Measurements from ENCODE around the gene GSTP1.

GRCh38 chr11:67632982-67633755 lies 49.6 kb downstream of the GSTP1 start:
- TF ChIP-seq EZH2 (IDR thresholded peaks at IDR 0.05), result no peak
- TF ChIP-seq POLR2AphosphoS5 (IDR thresholded peaks at IDR 0.05; ENCODE audit: borderline replicate concordance, low read depth, low read length), result no peak
- TF ChIP-seq FOXP2 (optimal IDR thresholded peaks at IDR 0.05; ENCODE audit: control extremely low read depth, extremely low read length, insufficient read depth), result no peak
